ENCODE data around the gene ASB8.
"Not testable (repeated sequence)": the region's sequence is repeated elsewhere in the genome, so short reads cannot be mapped to it uniquely, and the experiment has no call there.

Gene ASB8

GRCh38 chr12:48145981-48146380 lies 11.3 kb downstream of the ASB8 start:
- no peak for FAIRE-seq
- no peak for DNase-seq (ENCODE audit: insufficient read length, low spot score)
- no peak for TF ChIP-seq SPI1 (IDR thresholded peaks at IDR 0.05; ENCODE audit: low read depth, low read length)

DNA sequence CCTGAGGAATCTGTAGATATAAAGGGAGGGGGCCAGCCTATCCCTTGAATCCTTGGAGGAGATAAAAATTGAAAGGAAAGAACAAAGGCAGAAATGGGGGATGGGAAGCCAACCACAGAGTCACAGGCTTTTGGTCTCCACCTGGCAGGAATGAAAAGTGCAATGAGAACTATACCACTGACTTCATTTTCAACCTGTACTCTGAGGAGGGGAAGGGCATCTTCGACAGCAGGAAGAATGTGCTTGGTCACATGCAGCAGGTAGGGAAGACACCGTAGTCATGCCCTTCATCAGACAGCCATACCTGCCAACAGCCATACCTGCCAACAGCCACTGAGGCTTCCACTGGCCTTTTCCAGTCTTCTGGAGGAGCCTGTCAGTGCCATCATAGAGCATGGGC lies 13.4 kb downstream of the ASB8 start:
- no peak for DNase-seq (ENCODE audit: insufficient read length, low spot score)
- TF ChIP-seq POU2F2 (IDR thresholded peaks at IDR 0.05; ENCODE audit: low read depth, low read length) (no peak), POLR2A (IDR thresholded peaks at IDR 0.05; ENCODE audit: low read depth, low read length) (no peak), SPI1 (IDR thresholded peaks at IDR 0.05; ENCODE audit: low read depth, low read length) (no peak), PAX5 (IDR thresholded peaks at IDR 0.05; ENCODE audit: insufficient read depth, low read length, severe bottlenecking) (no peak), POLR2AphosphoS5 (IDR thresholded peaks at IDR 0.05; ENCODE audit: low read depth, low read length) (no peak), TAF1 (IDR thresholded peaks at IDR 0.05; ENCODE audit: low read depth, low read length) (no peak)
- FAIRE-seq = no peak

- FAIRE-seq (no peak), DNase-seq (ENCODE audit: insufficient read length, low spot score) (no peak)
- no peak for TF ChIP-seq SPI1 (IDR thresholded peaks at IDR 0.05; ENCODE audit: low read depth, low read length)
- TF ChIP-seq POU2F2 (IDR thresholded peaks at IDR 0.05; ENCODE audit: low read depth, low read length) = no peak
- no peak for TF ChIP-seq POLR2AphosphoS5 (IDR thresholded peaks at IDR 0.05; ENCODE audit: low read depth, low read length)
- TF ChIP-seq POLR2A (IDR thresholded peaks at IDR 0.05; ENCODE audit: low read depth, low read length) = no peak
- TF ChIP-seq PAX5 (IDR thresholded peaks at IDR 0.05; ENCODE audit: insufficient read depth, low read length, severe bottlenecking) = no peak
- TF ChIP-seq TAF1 (IDR thresholded peaks at IDR 0.05; ENCODE audit: low read depth, low read length) = no peak
Observed at GRCh38 chr12:48142818-48143674, 14.3 kb downstream of the ASB8 start.

GRCh38 chr12:48135027-48135426 lies 22.3 kb downstream of the ASB8 start:
- FAIRE-seq (no peak), DNase-seq (ENCODE audit: insufficient read length, low spot score) (no peak)
- TF ChIP-seq TAF1 (IDR thresholded peaks at IDR 0.05; ENCODE audit: low read depth, low read length) (no peak), PAX5 (IDR thresholded peaks at IDR 0.05; ENCODE audit: insufficient read depth, low read length, severe bottlenecking) (no peak), POLR2AphosphoS5 (IDR thresholded peaks at IDR 0.05; ENCODE audit: low read depth, low read length) (no peak), POLR2A (IDR thresholded peaks at IDR 0.05; ENCODE audit: low read depth, low read length) (no peak), POU2F2 (IDR thresholded peaks at IDR 0.05; ENCODE audit: low read depth, low read length) (no peak), SPI1 (IDR thresholded peaks at IDR 0.05; ENCODE audit: low read depth, low read length) (no peak)

- TF ChIP-seq PAX5 (IDR thresholded peaks at IDR 0.05; ENCODE audit: insufficient read depth, low read length, severe bottlenecking) = no peak
- no peak for TF ChIP-seq POU2F2 (IDR thresholded peaks at IDR 0.05; ENCODE audit: low read depth, low read length)
- TF ChIP-seq TAF1 (IDR thresholded peaks at IDR 0.05; ENCODE audit: low read depth, low read length) = no peak
- no peak for TF ChIP-seq SPI1 (IDR thresholded peaks at IDR 0.05; ENCODE audit: low read depth, low read length)
- TF ChIP-seq POLR2A (IDR thresholded peaks at IDR 0.05; ENCODE audit: low read depth, low read length) = no peak
- no peak for TF ChIP-seq POLR2AphosphoS5 (IDR thresholded peaks at IDR 0.05; ENCODE audit: low read depth, low read length)
- no peak for FAIRE-seq
Observed at GRCh38 chr12:48132826-48133225, 24.5 kb downstream of the ASB8 start.

DNA sequence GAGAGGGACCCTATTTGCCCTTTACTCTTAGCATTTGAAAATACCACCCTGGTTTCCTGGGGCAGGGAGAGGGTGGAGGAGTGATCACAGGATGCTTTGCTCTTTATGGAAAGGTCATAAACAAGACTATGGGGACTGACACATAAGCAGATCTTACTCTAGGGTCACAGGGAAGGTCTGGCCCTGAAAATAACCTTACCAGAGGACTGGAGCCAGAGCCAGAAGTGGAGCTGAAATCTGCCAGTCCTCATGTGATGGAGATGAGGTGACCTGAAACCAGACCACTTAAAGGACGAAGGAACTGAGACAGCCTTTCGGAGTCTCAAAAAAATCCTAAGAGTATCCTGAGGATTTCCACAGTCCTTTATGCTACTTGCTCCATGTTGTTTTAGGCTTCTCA lies 25.8 kb downstream of the ASB8 start:
- DNase-seq (ENCODE audit: insufficient read length, low spot score) (no peak), FAIRE-seq (no peak)
- TF ChIP-seq POLR2A (IDR thresholded peaks at IDR 0.05; ENCODE audit: low read depth, low read length) (no peak), TAF1 (IDR thresholded peaks at IDR 0.05; ENCODE audit: low read depth, low read length) (no peak), POLR2AphosphoS5 (IDR thresholded peaks at IDR 0.05; ENCODE audit: low read depth, low read length) (no peak), POU2F2 (IDR thresholded peaks at IDR 0.05; ENCODE audit: low read depth, low read length) (no peak)

More at GRCh38 chr12:48132826-48133225, 24.5 kb downstream of the ASB8 start:
- DNase-seq (ENCODE audit: insufficient read length, low spot score) = no peak

DNA sequence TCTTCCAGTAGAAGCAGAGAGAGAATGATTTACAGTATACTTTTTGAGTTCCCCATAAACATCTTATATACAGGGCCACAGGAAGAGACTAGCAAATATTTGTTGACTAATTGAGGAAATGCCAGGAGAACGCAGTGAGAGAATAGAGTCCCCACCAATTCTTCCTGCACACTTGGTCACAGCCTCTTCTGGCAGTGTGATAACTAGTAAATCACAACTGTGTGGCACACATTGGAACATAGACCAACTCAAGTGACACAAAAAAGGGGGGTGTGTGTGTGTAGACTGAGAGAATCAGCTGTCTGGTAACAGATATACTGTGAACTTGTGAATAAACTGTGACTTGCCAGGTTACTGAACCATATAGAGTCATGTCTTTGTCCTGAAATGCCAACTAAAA lies 27.9 kb downstream of the ASB8 start:
- FAIRE-seq (no peak), DNase-seq (ENCODE audit: insufficient read length, low spot score) (no peak)
- TF ChIP-seq POLR2AphosphoS5 (IDR thresholded peaks at IDR 0.05; ENCODE audit: low read depth, low read length) (no peak), TAF1 (IDR thresholded peaks at IDR 0.05; ENCODE audit: low read depth, low read length) (no peak), POLR2A (IDR thresholded peaks at IDR 0.05; ENCODE audit: low read depth, low read length) (no peak), POU2F2 (IDR thresholded peaks at IDR 0.05; ENCODE audit: low read depth, low read length) (no peak), SPI1 (IDR thresholded peaks at IDR 0.05; ENCODE audit: low read depth, low read length) (no peak), PAX5 (IDR thresholded peaks at IDR 0.05; ENCODE audit: insufficient read depth, low read length, severe bottlenecking) (no peak)

- TF ChIP-seq TAF1 (IDR thresholded peaks at IDR 0.05; ENCODE audit: low read depth, low read length) (no peak), POLR2AphosphoS5 (IDR thresholded peaks at IDR 0.05; ENCODE audit: low read depth, low read length) (no peak), PAX5 (IDR thresholded peaks at IDR 0.05; ENCODE audit: insufficient read depth, low read length, severe bottlenecking) (no peak)
- DNase-seq (ENCODE audit: insufficient read length, low spot score) = no peak
- no peak for FAIRE-seq
Observed at GRCh38 chr12:48128800-48129199, 28.5 kb downstream of the ASB8 start.

DNA sequence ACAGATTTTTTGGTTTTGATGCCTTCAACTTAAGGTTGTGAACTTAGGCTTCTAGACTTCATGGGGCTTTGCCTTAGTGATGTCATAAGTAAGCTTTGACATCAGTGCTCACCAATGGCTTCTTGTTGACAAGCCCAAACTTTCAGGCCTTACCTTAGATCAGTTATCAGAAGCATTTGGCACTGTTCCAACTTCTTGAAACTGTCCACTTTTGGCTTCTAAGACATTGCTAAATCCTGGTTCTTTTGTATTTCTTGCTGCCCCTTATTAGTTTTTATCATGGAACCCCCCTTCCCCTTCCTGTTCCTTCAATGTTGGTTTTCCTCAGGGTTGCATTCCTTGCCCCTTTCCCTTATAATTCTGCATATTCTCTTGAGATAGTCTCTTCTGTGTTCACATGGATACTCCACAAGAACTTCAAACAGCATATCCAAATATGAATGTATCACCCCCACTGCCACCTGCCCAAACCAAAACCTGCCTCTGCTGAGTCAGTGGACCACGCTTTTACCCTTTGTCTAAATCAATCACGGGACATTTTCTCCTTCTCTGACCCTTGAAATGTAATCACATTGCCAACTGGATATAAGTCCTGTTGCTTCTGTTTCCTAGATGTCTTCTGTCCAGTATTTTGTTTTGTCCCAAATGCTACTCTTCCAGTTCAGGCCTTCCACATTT lies 30.2 kb downstream of the ASB8 start:
- TF ChIP-seq POU2F2 (IDR thresholded peaks at IDR 0.05; ENCODE audit: low read depth, low read length) (no peak), TAF1 (IDR thresholded peaks at IDR 0.05; ENCODE audit: low read depth, low read length) (no peak), POLR2AphosphoS5 (IDR thresholded peaks at IDR 0.05; ENCODE audit: low read depth, low read length) (no peak), PAX5 (IDR thresholded peaks at IDR 0.05; ENCODE audit: insufficient read depth, low read length, severe bottlenecking) (no peak), SPI1 (IDR thresholded peaks at IDR 0.05; ENCODE audit: low read depth, low read length) (no peak), POLR2A (IDR thresholded peaks at IDR 0.05; ENCODE audit: low read depth, low read length) (no peak)
- no peak for DNase-seq (ENCODE audit: insufficient read length, low spot score)
- FAIRE-seq = peak; percentile 28

GRCh38 chr12:48125985-48126384 lies 31.3 kb downstream of the ASB8 start:
- DNase-seq (ENCODE audit: insufficient read length, low spot score) (no peak), FAIRE-seq (no peak)
- no peak for TF ChIP-seq TAF1 (IDR thresholded peaks at IDR 0.05; ENCODE audit: low read depth, low read length)
- TF ChIP-seq PAX5 (IDR thresholded peaks at IDR 0.05; ENCODE audit: insufficient read depth, low read length, severe bottlenecking) = no peak
- TF ChIP-seq SPI1 (IDR thresholded peaks at IDR 0.05; ENCODE audit: low read depth, low read length) = no peak
- no peak for TF ChIP-seq POLR2AphosphoS5 (IDR thresholded peaks at IDR 0.05; ENCODE audit: low read depth, low read length)
- no peak for TF ChIP-seq POLR2A (IDR thresholded peaks at IDR 0.05; ENCODE audit: low read depth, low read length)
- no peak for TF ChIP-seq POU2F2 (IDR thresholded peaks at IDR 0.05; ENCODE audit: low read depth, low read length)

- not testable (repeated sequence) for FAIRE-seq; DNase-seq (ENCODE audit: insufficient read length, low spot score)
Observed at GRCh38 chr12:48125542-48125941, 31.8 kb downstream of the ASB8 start.

Measured in GM12891 (cell line).